Progenitor cell of endocrine pancreas (in vitro differentiated cells): ENCODE data around the gene FBXL16. TPM values are rescaled to one million over a fixed set of nuclear protein-coding genes. Genes with fewer than 3 reads are reported as not detected.
A peak's percentile ranks its signal among the peaks of the same experiment; 100 is the strongest.

Experiments used
- DNase-seq: peaks from one replicate; pipeline ENCODE4 v3.0.0; 2021; ENCODE audit warnings: low spot score; ENCODE audit not compliant: unreplicated experiment
- H3K27ac Mint-ChIP-seq: 2 replicates; pipeline ENCODE4 v1.8.0; 2021; ENCODE audit warnings: mild to moderate bottlenecking, moderate library complexity, mixed read lengths
- H3K27me3 Mint-ChIP-seq: 2 replicates; pipeline ENCODE4 v1.8.0; 2021; ENCODE audit warnings: mixed read lengths
- H3K36me3 Mint-ChIP-seq: 2 replicates; pipeline ENCODE4 v1.8.0; 2022; ENCODE audit warnings: mixed read lengths; ENCODE audit not compliant: insufficient read depth
- H3K4me1 Mint-ChIP-seq: 2 replicates; pipeline ENCODE4 v1.8.0; 2021; ENCODE audit warnings: low read depth, mixed read lengths
- H3K4me3 Mint-ChIP-seq: 2 replicates; pipeline ENCODE4 v1.8.0; 2021; ENCODE audit warnings: low read depth, mild to moderate bottlenecking, moderate library complexity, mixed read lengths
- H3K9me3 Mint-ChIP-seq: 2 replicates; pipeline ENCODE4 v1.8.0; 2021; ENCODE audit warnings: low read depth, mixed read lengths
- CTCF ChIP-seq: fragments of 200-600 bp; sonication (generic); IDR thresholded peaks from one replicate; pipeline ENCODE4 v1.5.0; 2021; ENCODE audit warnings: antibody characterized with exemption, mild to moderate bottlenecking; ENCODE audit not compliant: unreplicated experiment
- total RNA-seq: library from RNA; stranded (reverse); gene quantifications from 2 replicates; pipeline ENCODE4 v1.2.1, GENCODE V29; 2021

The FBXL16 gene
- total RNA-seq, 1 donor from 2014 or later: 4.3 TPM

- H3K4me3 Mint-ChIP-seq: no peak overlapping the region
- no peak overlapping the region for H3K27ac Mint-ChIP-seq
- no peak for DNase-seq
- no peaks in the 10 kb centered on the region for H3K9me3 Mint-ChIP-seq
- TF ChIP-seq CTCF: no peak
- peaks cover 2% of the 10 kb centered on the region for H3K36me3 Mint-ChIP-seq
- H3K27me3 Mint-ChIP-seq: no peaks in the 10 kb centered on the region
- peaks cover 4% of the 10 kb centered on the region for H3K4me1 Mint-ChIP-seq
Measured at GRCh38 chr16:645852-646678, 59.5 kb downstream of the FBXL16 start.

- peaks cover 2% of the 10 kb centered on the region for H3K36me3 Mint-ChIP-seq
- no peak for DNase-seq
- no peaks in the 10 kb centered on the region for H3K9me3 Mint-ChIP-seq
- no peak overlapping the region for H3K27ac Mint-ChIP-seq
- no peak for TF ChIP-seq CTCF
- peaks cover 3% of the 10 kb centered on the region for H3K4me1 Mint-ChIP-seq
- peak overlapping the region; percentile 62 for H3K4me3 Mint-ChIP-seq
- no peaks in the 10 kb centered on the region for H3K27me3 Mint-ChIP-seq
Measured at GRCh38 chr16:644556-644955, 61.0 kb downstream of the FBXL16 start.

GRCh38 chr16:643050-643368 is 62.6 kb downstream of the FBXL16 start:
- Mint-ChIP-seq H3K4me3 (peak overlapping the region; percentile 68), H3K4me1 (peaks cover 4% of the 10 kb centered on the region), H3K36me3 (peaks cover 2% of the 10 kb centered on the region), H3K27me3 (no peaks in the 10 kb centered on the region), H3K27ac (no peak overlapping the region), H3K9me3 (no peaks in the 10 kb centered on the region)
- DNase-seq: no peak
- no peak for TF ChIP-seq CTCF

Other genes starting within 250 kb of the FBXL16 start
- gene CAPN15, start 178.1 kb downstream of the FBXL16 start, total RNA-seq: 53.9 and 57.4 TPM in 2 replicates
- not detected in 2 replicates for gene PRR35, start 145.4 kb downstream of the FBXL16 start, total RNA-seq
- gene NHLRC4, start 138.8 kb downstream of the FBXL16 start, total RNA-seq: 0.51 and 1.4 TPM in 2 replicates
- 109 TPM in 2 replicates for gene PIGQ, start 135.8 kb downstream of the FBXL16 start, total RNA-seq
- 29.0 and 30.6 TPM in 2 replicates for gene RAB40C, start 115.7 kb downstream of the FBXL16 start, total RNA-seq
- 37.2 and 42.8 TPM in 2 replicates for gene WFIKKN1, start 74.8 kb downstream of the FBXL16 start, total RNA-seq
- 59.3 and 64.0 TPM in 2 replicates for gene METTL26, start 69.5 kb downstream of the FBXL16 start, total RNA-seq
- 26.3 and 31.4 TPM in 2 replicates for gene MCRIP2, start 64.0 kb downstream of the FBXL16 start, total RNA-seq
- 109 and 117 TPM in 2 replicates for gene WDR90, start 56.4 kb downstream of the FBXL16 start, total RNA-seq
- 153 and 167 TPM in 2 replicates for gene RHOT2, start 37.7 kb downstream of the FBXL16 start, total RNA-seq
- gene RHBDL1, start 30.1 kb downstream of the FBXL16 start, total RNA-seq: 5.0 and 5.2 TPM in 2 replicates
- gene STUB1, start 25.4 kb downstream of the FBXL16 start, total RNA-seq: 76.8 and 87.1 TPM in 2 replicates
- gene JMJD8, start 21.5 kb downstream of the FBXL16 start, total RNA-seq: 52.2 and 55.1 TPM in 2 replicates
- gene WDR24, start 15.4 kb downstream of the FBXL16 start, total RNA-seq: 18.1 and 18.9 TPM in 2 replicates
- gene METRN, start 9.3 kb upstream of the FBXL16 start, total RNA-seq: 98.6 and 107 TPM in 2 replicates
- 44.2 and 44.9 TPM in 2 replicates for gene ANTKMT, start 15.3 kb upstream of the FBXL16 start, total RNA-seq
- 2.5 and 3.2 TPM in 2 replicates for gene CCDC78, start 20.6 kb upstream of the FBXL16 start, total RNA-seq
- gene HAGHL, start 21.3 kb upstream of the FBXL16 start, total RNA-seq: 8.1 and 9.2 TPM in 2 replicates
- gene CIAO3, start 35.2 kb upstream of the FBXL16 start, total RNA-seq: 44.0 and 46.5 TPM in 2 replicates
- gene MSLN, start 54.9 kb upstream of the FBXL16 start, total RNA-seq: 0.50 TPM in 1 of 2 replicates, not detected in the other
- gene RPUSD1, start 82.6 kb upstream of the FBXL16 start, total RNA-seq: 23.5 and 26.8 TPM in 2 replicates
- gene CHTF18, start 82.8 kb upstream of the FBXL16 start, total RNA-seq: 90.0 and 99.3 TPM in 2 replicates
- not detected in 2 replicates for gene GNG13, start 94.9 kb upstream of the FBXL16 start, total RNA-seq